Suprapubic skin (tissue), 4 donors: ENCODE results near the gene DR1. TPM values are rescaled to one million over a fixed set of nuclear protein-coding genes. Genes with fewer than 3 reads are reported as not detected.

ENCODE experiments used
- DNase-seq, 2 donors: peaks; one replicate each; pipeline ENCODE4 v3.0.0-alpha.2; 2019; ENCODE audit warnings: low spot score in 2 of 2
- H3K27ac ChIP-seq: fragments of 200-600 bp; sonication (generic); one replicate; pipeline ENCODE4 v1.5.1; 2019
- H3K27me3 ChIP-seq: fragments of 200-600 bp; sonication (generic); one replicate; pipeline ENCODE4 v1.5.1; 2019
- H3K36me3 ChIP-seq: fragments of 200-600 bp; sonication (generic); one replicate; pipeline ENCODE4 v1.5.1; 2019
- H3K4me1 ChIP-seq: fragments of 200-600 bp; sonication (generic); one replicate; pipeline ENCODE4 v1.5.1; 2019
- H3K4me3 ChIP-seq: fragments of 200-600 bp; sonication (generic); one replicate; pipeline ENCODE4 v1.5.1; 2019; ENCODE audit warnings: mild to moderate bottlenecking
- H3K9me3 ChIP-seq: fragments of 200-600 bp; sonication (generic); one replicate; pipeline ENCODE4 v1.5.1; 2019
- EP300 ChIP-seq: sonication (generic); formaldehyde crosslinking; IDR thresholded peaks from one replicate; pipeline ENCODE4 v1.6.1; 2017; ENCODE audit warnings: antibody characterized with exemption
- POLR2A ChIP-seq, 2 donors: fragments of 450-650 bp; IDR thresholded peaks; one replicate each; pipeline ENCODE4 v1.6.1; 2017; ENCODE audit warnings: antibody characterized with exemption in 2 of 2, mild to moderate bottlenecking in 2 of 2, moderate library complexity in 2 of 2
- POLR2AphosphoS5 ChIP-seq, 3 donors: sonication (generic); formaldehyde crosslinking; IDR thresholded peaks; one replicate each; pipeline ENCODE4 v1.6.1; 2017; ENCODE audit warnings: antibody characterized with exemption in 3 of 3
- WGBS: methylation state at CpG from one replicate; pipeline ENCODE4 v1.1.5; 2018; 5-methylcytosine and 5-hydroxymethylcytosine counted together
- total RNA-seq, 4 donors: library from RNA; depleted of rRNA; stranded (reverse); fragments of >200 nt; gene quantifications; one replicate each; pipeline ENCODE4 v1.1.0, GENCODE V29; 2016
- TF ChIP-seq, protein P1 (sequence below), 2 donors: fragments of 200-600 bp in 1 of 2; fragments of 450-650 bp in 1 of 2; sonication (generic) in 1 of 2; IDR thresholded peaks; one replicate each; pipeline ENCODE4 v1.5.1; 2016 to 2019; ENCODE audit warnings: antibody characterized with exemption in 2 of 2, mild to moderate bottlenecking in 1 of 2, moderate library complexity in 1 of 2

The DR1 gene
- total RNA-seq, 4 donors from 2014 or later: 47.8 to 60.2 (median 55.5) TPM

DNA sequence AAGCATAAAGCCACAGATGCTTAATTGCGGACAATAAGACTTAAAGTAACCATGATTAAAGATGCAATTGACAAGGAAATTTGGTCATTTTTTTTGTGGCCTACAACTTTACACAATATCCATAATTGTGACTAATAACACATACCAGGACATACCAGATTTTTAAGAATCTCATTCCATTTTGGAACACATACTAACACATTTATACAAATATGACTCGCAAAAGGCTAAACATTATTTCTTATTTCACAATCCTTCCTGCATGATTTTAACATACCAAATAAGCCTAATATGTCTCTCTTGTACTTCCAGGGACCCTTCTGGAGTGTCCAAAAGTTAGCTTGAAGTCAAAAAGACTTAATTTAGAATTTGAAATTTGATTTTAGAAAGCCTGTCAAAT, 48.8 kb downstream of the DR1 start:
- no peaks in the 10 kb centered on the region for H3K4me1 ChIP-seq
- no peak for TF ChIP-seq POLR2A (IDR thresholded peaks at IDR 0.05)
- no peak for TF ChIP-seq EP300
- no peak for TF ChIP-seq POLR2AphosphoS5 (IDR thresholded peaks at IDR 0.05)
- TF ChIP-seq, protein P1, sequence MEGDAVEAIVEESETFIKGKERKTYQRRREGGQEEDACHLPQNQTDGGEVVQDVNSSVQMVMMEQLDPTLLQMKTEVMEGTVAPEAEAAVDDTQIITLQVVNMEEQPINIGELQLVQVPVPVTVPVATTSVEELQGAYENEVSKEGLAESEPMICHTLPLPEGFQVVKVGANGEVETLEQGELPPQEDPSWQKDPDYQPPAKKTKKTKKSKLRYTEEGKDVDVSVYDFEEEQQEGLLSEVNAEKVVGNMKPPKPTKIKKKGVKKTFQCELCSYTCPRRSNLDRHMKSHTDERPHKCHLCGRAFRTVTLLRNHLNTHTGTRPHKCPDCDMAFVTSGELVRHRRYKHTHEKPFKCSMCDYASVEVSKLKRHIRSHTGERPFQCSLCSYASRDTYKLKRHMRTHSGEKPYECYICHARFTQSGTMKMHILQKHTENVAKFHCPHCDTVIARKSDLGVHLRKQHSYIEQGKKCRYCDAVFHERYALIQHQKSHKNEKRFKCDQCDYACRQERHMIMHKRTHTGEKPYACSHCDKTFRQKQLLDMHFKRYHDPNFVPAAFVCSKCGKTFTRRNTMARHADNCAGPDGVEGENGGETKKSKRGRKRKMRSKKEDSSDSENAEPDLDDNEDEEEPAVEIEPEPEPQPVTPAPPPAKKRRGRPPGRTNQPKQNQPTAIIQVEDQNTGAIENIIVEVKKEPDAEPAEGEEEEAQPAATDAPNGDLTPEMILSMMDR (IDR thresholded peaks at IDR 0.05): no peak
- H3K36me3 ChIP-seq: no peaks in the 10 kb centered on the region
- H3K4me3 ChIP-seq: no peak overlapping the region
- H3K27ac ChIP-seq: no peak overlapping the region
- H3K27me3 ChIP-seq: no peaks in the 10 kb centered on the region
- DNase-seq: no peak
- WGBS: 96% methylated on average over 2 of the region's 2 CpGs
- no peaks in the 10 kb centered on the region for H3K9me3 ChIP-seq

DNA sequence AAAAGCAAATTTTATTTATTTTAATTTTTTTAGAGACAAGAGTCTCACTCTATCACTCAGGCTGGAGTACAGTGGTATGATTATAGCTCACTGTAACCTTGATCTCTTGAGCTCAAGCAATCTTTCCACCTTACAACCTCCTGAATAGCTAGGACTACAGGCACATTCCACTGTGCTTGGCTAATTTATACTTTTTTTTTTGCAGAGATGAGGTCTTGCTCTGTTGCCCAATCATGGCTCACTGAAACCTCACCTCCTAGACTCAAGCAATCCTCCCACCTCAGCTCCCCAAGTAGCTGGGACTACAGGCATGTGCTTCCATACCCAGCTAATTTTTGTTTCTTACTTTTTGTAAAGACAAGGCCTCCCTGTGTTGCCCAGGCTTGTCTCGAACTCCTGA, 49.5 kb downstream of the DR1 start:
- no peaks in the 10 kb centered on the region for H3K9me3 ChIP-seq
- 80% methylated on average over 1 of the region's 1 CpG for WGBS
- DNase-seq: no peak
- H3K27me3 ChIP-seq: no peaks in the 10 kb centered on the region
- no peaks in the 10 kb centered on the region for H3K36me3 ChIP-seq
- no peak for TF ChIP-seq POLR2A (IDR thresholded peaks at IDR 0.05)
- no peak for TF ChIP-seq EP300
- TF ChIP-seq POLR2AphosphoS5 (IDR thresholded peaks at IDR 0.05): no peak
- H3K27ac ChIP-seq: no peak overlapping the region
- H3K4me3 ChIP-seq: no peak overlapping the region
- no peaks in the 10 kb centered on the region for H3K4me1 ChIP-seq

DNA sequence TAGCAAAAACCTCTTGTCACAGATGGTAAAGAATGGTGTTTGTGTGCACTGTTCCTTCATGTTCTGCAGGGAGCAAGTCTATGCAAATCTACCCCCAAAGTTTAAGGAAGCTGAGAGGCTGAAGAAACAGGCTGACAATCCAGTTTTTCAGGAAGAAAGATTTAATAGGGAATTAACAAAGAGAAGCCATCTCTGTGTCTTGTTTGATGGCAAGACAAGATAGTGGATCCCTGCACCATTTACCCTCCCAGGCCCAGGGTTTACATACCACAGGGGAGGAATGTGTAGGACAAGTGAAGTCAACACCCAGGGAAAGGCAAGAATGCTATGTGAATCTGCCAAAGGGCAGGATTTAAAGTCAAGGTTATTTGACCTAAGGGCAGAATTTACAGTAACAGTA, 54.1 kb downstream of the DR1 start:
- DNase-seq: no peak
- Histone ChIP-seq H3K4me3 (no peak overlapping the region), H3K36me3 (no peaks in the 10 kb centered on the region), H3K27me3 (no peaks in the 10 kb centered on the region), H3K4me1 (no peaks in the 10 kb centered on the region), H3K9me3 (no peaks in the 10 kb centered on the region), H3K27ac (no peak overlapping the region)
- TF ChIP-seq POLR2A (IDR thresholded peaks at IDR 0.05): no peak
- TF ChIP-seq POLR2AphosphoS5 (IDR thresholded peaks at IDR 0.05): no peak
- TF ChIP-seq, protein P1 (IDR thresholded peaks at IDR 0.05): no peak
- TF ChIP-seq EP300: no peak

DNA sequence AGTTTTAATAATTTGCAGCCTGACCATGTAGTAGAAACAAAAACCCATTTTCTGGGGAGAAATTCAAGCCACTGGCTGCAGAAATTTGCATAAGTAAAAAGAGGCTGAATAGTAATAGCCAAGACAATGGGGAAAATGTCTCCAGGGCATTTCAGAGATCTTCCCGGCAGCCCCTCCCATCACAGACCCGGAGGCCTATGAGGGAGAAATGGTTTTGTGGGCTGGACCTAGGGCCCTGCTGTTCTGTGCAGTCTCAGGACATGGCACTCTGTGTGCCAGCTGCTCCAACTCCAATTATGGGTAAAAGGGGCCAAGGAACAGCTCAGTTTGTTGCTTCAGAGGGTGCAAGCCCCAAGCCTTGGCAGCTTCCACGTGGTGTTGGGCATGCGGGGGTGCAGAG, 62.5 kb downstream of the DR1 start:
- no peaks in the 10 kb centered on the region for H3K9me3 ChIP-seq
- 89% methylated on average over 4 of the region's 4 CpGs for WGBS
- TF ChIP-seq POLR2A (IDR thresholded peaks at IDR 0.05) (no peak), POLR2AphosphoS5 (IDR thresholded peaks at IDR 0.05) (no peak), EP300 (no peak)
- TF ChIP-seq, protein P1 (IDR thresholded peaks at IDR 0.05): no peak

DNA sequence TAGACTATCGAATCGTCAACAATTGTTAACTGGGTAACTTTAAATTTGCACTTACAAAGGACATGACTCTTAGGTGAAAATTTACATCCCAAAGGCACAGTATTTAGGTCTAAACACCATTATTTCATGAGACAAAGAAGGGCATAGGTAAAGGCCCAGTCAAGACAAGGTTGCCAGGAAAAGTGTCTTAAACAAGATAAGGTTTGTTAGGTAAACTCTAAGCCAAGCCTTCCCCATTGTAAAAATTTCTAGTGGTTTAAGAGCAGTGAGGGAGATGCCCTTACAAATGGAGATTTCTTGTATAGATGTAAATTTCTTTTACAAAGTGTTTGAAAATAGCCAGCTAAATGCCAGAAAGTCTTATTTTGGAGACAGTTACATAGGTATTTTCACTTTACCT, 65.3 kb downstream of the DR1 start:
- DNase-seq: no peak
- Histone ChIP-seq H3K4me3 (no peak overlapping the region), H3K27ac (no peak overlapping the region), H3K27me3 (no peaks in the 10 kb centered on the region), H3K9me3 (no peaks in the 10 kb centered on the region), H3K36me3 (no peaks in the 10 kb centered on the region), H3K4me1 (peaks cover 7% of the 10 kb centered on the region)
- WGBS: 87% methylated on average over 2 of the region's 2 CpGs
- TF ChIP-seq POLR2A (IDR thresholded peaks at IDR 0.05) (no peak), EP300 (no peak), POLR2AphosphoS5 (IDR thresholded peaks at IDR 0.05) (no peak)
- TF ChIP-seq, protein P1 (IDR thresholded peaks at IDR 0.05): no peak

More for the DNA sequence above, 62.5 kb downstream of the DR1 start:
- H3K4me3 ChIP-seq: no peak overlapping the region
- H3K27me3 ChIP-seq: no peaks in the 10 kb centered on the region
- H3K27ac ChIP-seq: no peak overlapping the region
- H3K36me3 ChIP-seq: no peaks in the 10 kb centered on the region
- no peaks in the 10 kb centered on the region for H3K4me1 ChIP-seq
- DNase-seq: no peak

DNA sequence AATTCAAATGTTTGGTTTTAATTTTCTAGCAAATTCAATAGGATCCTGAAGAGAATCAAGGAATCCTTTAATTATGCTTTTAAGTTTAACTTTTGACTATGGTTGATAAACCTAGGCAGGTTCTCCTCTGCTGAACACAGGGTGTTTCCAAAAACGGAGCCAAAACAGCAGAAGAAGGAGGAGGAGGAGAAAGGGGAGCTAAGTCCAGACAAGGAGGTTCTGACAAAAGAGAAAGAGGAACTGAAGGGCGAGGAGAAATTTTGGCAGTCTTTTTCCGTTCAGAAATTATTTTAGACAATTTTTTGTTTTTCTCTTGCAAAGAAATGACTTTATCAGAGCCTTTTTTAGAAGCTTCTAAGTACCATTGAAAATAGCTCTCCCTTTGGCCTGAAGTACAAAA, 69.0 kb downstream of the DR1 start:
- H3K27ac ChIP-seq: no peak overlapping the region
- no peak for TF ChIP-seq POLR2A (IDR thresholded peaks at IDR 0.05)
- TF ChIP-seq EP300: no peak
- TF ChIP-seq, protein P1 (IDR thresholded peaks at IDR 0.05): no peak

More for the DNA sequence above, 69.0 kb downstream of the DR1 start:
- DNase-seq: no peak
- no peaks in the 10 kb centered on the region for H3K9me3 ChIP-seq
- H3K4me3 ChIP-seq: no peak overlapping the region
- H3K27me3 ChIP-seq: no peaks in the 10 kb centered on the region
- no peaks in the 10 kb centered on the region for H3K36me3 ChIP-seq
- peaks cover 7% of the 10 kb centered on the region for H3K4me1 ChIP-seq
- WGBS: 15% methylated on average over 3 of the region's 3 CpGs
